Fibroblast of lung (primary cell): Measurements from ENCODE around the gene RFPL4AL1. TPM values are rescaled to one million over a fixed set of nuclear protein-coding genes. Genes with fewer than 3 reads are reported as not detected.
"Not testable (repeated sequence)": the region's sequence is repeated elsewhere in the genome, so short reads cannot be mapped to it uniquely, and the experiment has no call there.

Source experiments
- DNase-seq, 2 donors: peaks; one replicate each; pipeline versions ENCODE4 v3.0.0 to v3.0.0-alpha.2; 2010; ENCODE audit warnings: low read depth in 2 of 2
- H2AFZ ChIP-seq: 2 replicates; pipeline ENCODE4 v1.5.1; 2012; ENCODE audit warnings: low read length, control low read depth, inconsistent platforms
- H3K27ac ChIP-seq: 2 replicates; pipeline ENCODE4 v1.5.1; 2011; ENCODE audit warnings: low read length, control low read depth; ENCODE audit not compliant: insufficient read depth
- H3K27me3 ChIP-seq: 2 replicates; pipeline ENCODE4 v1.5.1; 2011; ENCODE audit warnings: mild to moderate bottlenecking, low read length; ENCODE audit not compliant: control insufficient read depth, insufficient read depth
- H3K36me3 ChIP-seq: 2 replicates; pipeline ENCODE4 v1.5.1; 2011; ENCODE audit warnings: low read length; ENCODE audit not compliant: control insufficient read depth, insufficient read depth
- H3K4me1 ChIP-seq: 2 replicates; pipeline ENCODE4 v1.5.1; 2011; ENCODE audit warnings: low read length; ENCODE audit not compliant: control insufficient read depth, insufficient read depth; ENCODE audit errors: extremely low read depth
- H3K4me2 ChIP-seq: 2 replicates; pipeline ENCODE4 v1.5.1; 2011; ENCODE audit warnings: low read length, control low read depth; ENCODE audit not compliant: insufficient read depth; ENCODE audit errors: extremely low read depth
- H3K4me3 ChIP-seq, 4 experiments: fragments of 200-600 bp in 1 of 4; sonication (generic) in 1 of 4; replicated peaks in 1 of 4; 2 replicates each; pipeline ENCODE4 v1.5.1; 2011 to 2016; ENCODE audit warnings: low read length in 4 of 4, low read depth in 3 of 4, mild to moderate bottlenecking in 3 of 4, control low read depth in 2 of 4, inconsistent platforms in 1 of 4, mixed read lengths in 1 of 4; ENCODE audit not compliant: insufficient read depth in 1 of 4; ENCODE audit errors: control extremely low read depth in 1 of 4
- H3K79me2 ChIP-seq: 2 replicates; pipeline ENCODE4 v1.5.1; 2012; ENCODE audit warnings: mild to moderate bottlenecking, low read length, inconsistent platforms; ENCODE audit not compliant: control insufficient read depth, insufficient read depth
- H3K9ac ChIP-seq: 2 replicates; pipeline ENCODE4 v1.5.1; 2011; ENCODE audit warnings: mild to moderate bottlenecking, low read length, control low read depth; ENCODE audit not compliant: insufficient read depth
- H3K9me3 ChIP-seq: 2 replicates; pipeline ENCODE4 v1.5.1; 2012; ENCODE audit warnings: low read depth, low read length; ENCODE audit not compliant: control insufficient read depth, insufficient read depth
- H4K20me1 ChIP-seq: 2 replicates; pipeline ENCODE4 v1.5.1; 2011; ENCODE audit warnings: low read length; ENCODE audit not compliant: control insufficient read depth, insufficient read depth; ENCODE audit errors: extremely low read depth
- CTCF ChIP-seq, 2 donors: IDR thresholded peaks in 1 of 2; conservative IDR thresholded peaks in 1 of 2; 1 replicate in 1 of 2; 2 replicates in 1 of 2; pipeline ENCODE4 v1.5.1; 2011 to 2012; ENCODE audit warnings: low read length in 2 of 2, control low read depth in 1 of 2, inconsistent platforms in 1 of 2, low read depth in 1 of 2, mild to moderate bottlenecking in 1 of 2
- EZH2 ChIP-seq: IDR thresholded peaks from 2 replicates; pipeline ENCODE4 v1.5.1; 2012; ENCODE audit warnings: low read length, control low read depth, mild to moderate bottlenecking; ENCODE audit errors: missing control alignments
- polyA plus RNA-seq, 2 donors: library from polyadenylated mRNA; depleted of rRNA in 1 of 2; stranded (reverse) in 1 of 2; unstranded in 1 of 2; fragments of >200 nt; gene quantifications; 2 replicates each; pipeline ENCODE4 v1.2.1, GENCODE V29; 2011 to 2012; ENCODE audit warnings: missing spikeins in 1 of 2
- total RNA-seq: library from RNA; depleted of rRNA; stranded (reverse); fragments of >200 nt; gene quantifications from 2 replicates; pipeline ENCODE4 v1.2.1, GENCODE V29; 2014

RFPL4AL1 gene
- total and polyA plus RNA-seq, 2 donors (not counting 1 experiment from before 2014, with no cell fraction given) = not detected

DNA sequence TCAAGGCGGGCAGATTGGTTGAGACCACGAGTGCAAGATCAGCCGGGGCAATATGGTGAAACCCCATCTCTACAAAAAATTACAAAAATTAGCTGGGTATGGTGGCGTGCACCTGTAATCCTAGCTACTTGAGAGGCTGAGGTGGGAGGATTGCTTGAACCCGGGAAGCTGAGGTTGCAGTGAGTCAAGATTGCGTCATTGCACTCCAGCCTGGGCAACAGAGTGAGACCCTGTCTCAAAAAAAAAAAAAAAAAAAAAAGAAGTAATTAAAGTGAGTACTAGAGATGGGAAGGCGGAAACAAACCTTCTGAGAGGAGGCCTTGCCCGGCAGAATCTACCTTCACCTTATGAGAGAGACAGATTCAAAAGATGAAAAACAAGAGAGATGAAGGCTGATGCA is 45.4 kb upstream of the RFPL4AL1 start:
- TF ChIP-seq EZH2 (no peak), CTCF (conservative IDR thresholded peaks at IDR 0.05 in 1 of 2, IDR thresholded peaks at IDR 0.05 in 1 of 2; ENCODE audit: low read depth in 1 of 2, low read length in 2 of 2) (no peak)

GRCh38 chr19:55730378-55730777 is 38.5 kb upstream of the RFPL4AL1 start:
- H3K27ac ChIP-seq, H3K27me3 ChIP-seq, DNase-seq, H3K9me3 ChIP-seq, H3K36me3 ChIP-seq, H3K9ac ChIP-seq, H3K4me3 ChIP-seq, H3K4me2 ChIP-seq, H3K79me2 ChIP-seq, H3K4me1 ChIP-seq, H2AFZ ChIP-seq, H4K20me1 ChIP-seq: not testable (repeated sequence)

More for the DNA sequence above, 45.4 kb upstream of the RFPL4AL1 start:
- Histone ChIP-seq H3K4me2 (no peak overlapping the region), H2AFZ (no peak overlapping the region), H3K9me3 (no peaks in the 10 kb centered on the region), H3K9ac (no peak overlapping the region), H4K20me1 (no peaks in the 10 kb centered on the region), H3K79me2 (no peaks in the 10 kb centered on the region), H3K27ac (no peak overlapping the region), H3K4me1 (no peaks in the 10 kb centered on the region), H3K36me3 (no peaks in the 10 kb centered on the region), H3K4me3 (no peak overlapping the region), H3K27me3 (no peaks in the 10 kb centered on the region)
- DNase-seq = no peak

DNA sequence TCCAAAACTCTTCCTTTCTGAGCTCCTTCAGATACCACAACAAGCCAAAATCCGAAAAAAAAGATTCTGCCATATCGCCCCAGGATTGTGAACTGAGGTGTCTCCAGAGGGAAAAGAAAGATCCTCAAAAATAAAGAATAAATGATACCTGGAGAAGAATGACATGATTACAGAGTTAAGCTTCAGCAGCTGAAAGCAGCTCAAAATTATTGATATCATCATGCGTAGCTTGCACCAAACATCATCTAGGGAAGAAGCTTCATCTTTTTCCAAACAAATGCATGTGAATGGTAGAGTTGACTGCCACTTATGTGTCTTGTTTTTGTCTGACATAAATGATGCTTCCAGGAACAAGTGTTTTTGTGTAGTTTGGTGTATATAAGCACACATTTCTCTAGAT is 30.6 kb upstream of the RFPL4AL1 start, which contains the start of gene NLRP9:
Gene NLRP9 (minus strand): TSS at position 101 of the 400 bp plus-strand sequence. CDS start 28 bp downstream, at position 73.
- H3K9me3 ChIP-seq = no peaks in the 10 kb centered on the region
- H3K4me1 ChIP-seq = no peaks in the 10 kb centered on the region
- no peaks in the 10 kb centered on the region for H3K27me3 ChIP-seq
- TF ChIP-seq CTCF (conservative IDR thresholded peaks at IDR 0.05 in 1 of 2, IDR thresholded peaks at IDR 0.05 in 1 of 2; ENCODE audit: low read depth in 1 of 2, low read length in 2 of 2) = no peak
- no peak for TF ChIP-seq EZH2
- H3K79me2 ChIP-seq = no peaks in the 10 kb centered on the region
- H3K4me3 ChIP-seq = no peak within 1 kb of the TSS
- H4K20me1 ChIP-seq = no peaks in the 10 kb centered on the region
- DNase-seq = no peak
- no peak within 1 kb of the TSS for H3K4me2 ChIP-seq
- H3K9ac ChIP-seq = no peak within 1 kb of the TSS
- no peak within 1 kb of the TSS for H2AFZ ChIP-seq
- H3K27ac ChIP-seq = no peak within 1 kb of the TSS
- no peaks in the 10 kb centered on the region for H3K36me3 ChIP-seq
